DLD1 (cell line): ENCODE results near the gene CLDND1.

Experiments used
- in situ Hi-C: cut with HindIII; loops from 2 replicates; pipeline ENCODE4 v1.10.0; 2017; ENCODE audit warnings: low sequenced_read_pairs

The CLDND1 gene

DNA sequence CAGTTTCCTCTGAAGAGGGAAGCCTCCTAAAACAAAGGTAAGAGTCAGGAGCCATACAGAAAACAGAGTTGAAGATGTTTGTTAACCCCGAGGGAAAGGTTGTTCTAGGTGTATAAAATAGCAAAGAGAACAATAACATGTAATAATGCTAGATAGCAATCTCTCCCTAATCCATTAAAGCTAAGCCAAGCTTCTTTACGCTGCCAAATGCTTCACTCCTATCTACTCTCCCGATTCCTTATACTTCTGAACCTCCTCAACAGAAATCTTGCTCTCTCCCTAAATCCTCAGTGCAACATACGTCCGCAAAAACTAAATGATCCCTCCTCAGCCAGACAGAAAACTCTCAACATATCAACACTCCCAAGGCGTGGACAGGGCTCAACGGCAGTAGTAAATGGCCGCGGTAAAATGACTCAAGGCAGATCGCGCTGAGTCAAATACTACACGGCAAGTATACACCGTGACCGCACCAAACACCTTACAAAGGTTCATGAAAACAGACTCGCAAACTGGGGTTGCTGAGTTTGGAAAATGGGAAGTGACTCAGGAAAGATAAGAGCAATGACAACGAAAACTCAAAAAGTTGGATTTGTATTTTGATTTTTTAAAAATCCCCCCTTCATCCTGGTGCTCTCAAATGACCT lies 682 bp downstream of the CLDND1 start:
- in situ Hi-C loops = no loop called here

DNA sequence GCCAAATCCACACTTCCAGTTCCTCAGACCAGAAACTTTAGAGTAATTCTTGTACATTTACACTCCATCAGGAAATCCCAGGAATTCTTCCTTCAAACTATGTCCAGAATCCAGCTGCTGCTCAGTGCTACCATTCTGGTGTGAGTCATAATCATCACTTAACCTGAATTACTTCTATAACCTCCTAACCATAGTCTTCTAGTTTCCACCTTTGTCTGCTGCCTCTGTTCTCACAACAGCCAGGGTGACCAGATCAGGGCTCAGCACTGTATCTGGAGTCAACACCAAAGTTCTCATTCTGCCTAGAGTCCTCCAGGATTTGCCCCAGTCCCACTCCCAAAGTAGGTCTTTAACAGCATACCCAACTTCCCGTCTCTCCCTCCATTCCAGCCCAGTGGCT lies 3.4 kb downstream of the CLDND1 start:
- in situ Hi-C loops = no loop called here

DNA sequence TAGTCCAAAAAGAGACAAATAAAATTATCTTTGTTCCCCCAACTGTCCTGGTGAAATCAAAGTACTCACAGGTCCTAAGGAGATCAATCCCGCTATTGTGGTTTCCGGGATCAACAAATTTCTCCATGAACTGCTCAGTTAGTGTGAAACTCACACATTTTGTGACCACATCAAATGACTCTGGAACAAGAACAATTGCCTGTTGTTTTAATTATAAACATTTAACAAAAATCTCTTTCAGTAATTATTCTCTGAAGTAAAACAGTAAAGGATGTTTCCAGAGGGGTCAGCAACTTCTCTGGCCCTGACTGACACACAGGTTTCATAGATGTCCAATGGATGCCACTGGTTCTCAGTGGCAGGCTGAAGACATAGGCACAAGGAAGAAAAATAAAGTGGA lies 3.9 kb downstream of the CLDND1 start:
- in situ Hi-C loops = no loop called here

DNA sequence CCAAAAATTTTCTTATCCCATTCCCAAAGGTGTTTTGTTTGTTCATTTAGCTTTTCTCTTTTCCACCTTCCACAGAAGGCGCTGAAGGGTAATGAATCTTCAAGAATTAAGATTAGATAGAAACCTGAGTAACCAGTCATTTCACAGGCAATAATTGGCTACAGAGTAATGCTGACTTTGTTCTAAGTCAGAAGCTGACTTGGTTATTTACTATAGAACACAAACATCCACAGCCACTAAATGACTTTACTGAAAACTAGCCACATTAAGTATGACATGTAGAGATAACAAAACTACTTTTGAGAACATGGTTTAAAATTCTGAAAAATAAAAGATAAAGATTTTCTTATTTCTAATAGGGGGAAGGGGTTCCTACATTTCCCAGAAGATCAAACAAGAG lies 7.8 kb downstream of the CLDND1 start:
- in situ Hi-C loops = no loop called here

DNA sequence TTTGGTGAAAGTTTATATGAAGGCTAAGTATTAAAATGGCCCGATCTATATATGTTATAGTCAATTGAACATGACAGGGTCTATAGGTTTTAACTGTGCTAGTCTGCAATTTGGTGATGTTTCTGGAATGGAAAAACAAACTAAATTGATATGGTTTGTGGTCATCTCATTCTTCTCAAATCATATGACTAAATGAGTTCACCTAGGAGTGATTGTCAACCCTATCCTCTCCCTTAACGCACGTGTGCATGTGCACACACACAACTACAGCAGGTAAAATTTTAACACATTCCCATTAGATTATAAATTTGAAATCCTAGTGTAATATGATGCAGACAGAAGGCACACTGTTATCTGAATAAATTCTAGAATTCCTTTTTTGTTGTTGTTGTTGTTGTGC lies 9.0 kb downstream of the CLDND1 start:
- in situ Hi-C loops = no loop called here

DNA sequence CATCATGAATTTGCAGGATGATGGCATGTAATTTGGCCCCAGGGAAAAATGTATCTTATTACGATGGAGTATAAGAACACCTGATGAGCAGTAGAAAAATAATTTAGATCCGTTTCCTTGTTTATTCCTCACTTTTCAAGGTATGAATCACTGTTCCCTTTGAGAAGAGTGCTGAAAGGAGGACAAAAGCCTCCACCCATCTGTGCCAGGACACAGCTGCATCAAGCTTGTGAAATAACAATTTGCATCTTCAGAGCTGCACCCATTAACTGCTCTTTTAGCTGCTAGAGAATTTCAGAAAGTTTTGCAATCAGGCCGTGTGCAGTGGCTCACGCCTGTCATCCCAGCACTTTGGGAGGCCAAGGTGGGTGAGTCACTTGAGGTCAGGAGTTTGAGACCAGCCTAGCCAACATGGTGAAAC lies 9.6 kb downstream of the CLDND1 start:
- in situ Hi-C loops = no loop called here

DNA sequence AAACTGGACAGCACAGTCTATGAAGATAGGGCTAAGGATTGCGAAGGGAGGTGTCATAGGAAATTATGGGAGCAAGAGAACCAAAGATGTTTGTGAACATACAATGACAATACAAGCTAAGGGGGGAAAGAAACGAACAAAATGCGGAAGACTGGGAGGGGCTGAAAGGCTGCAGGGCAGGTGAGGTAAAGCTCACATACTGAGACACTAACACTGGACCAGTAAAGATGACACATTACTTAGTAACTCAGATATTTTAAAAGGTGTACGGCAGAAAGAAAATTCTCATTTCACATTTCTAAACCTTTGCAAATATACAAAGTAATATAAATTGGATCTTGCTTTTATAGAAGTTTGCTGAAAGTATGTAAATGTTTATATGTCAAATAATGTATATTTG lies 10.1 kb downstream of the CLDND1 start:
- in situ Hi-C loops = no loop called here

DNA sequence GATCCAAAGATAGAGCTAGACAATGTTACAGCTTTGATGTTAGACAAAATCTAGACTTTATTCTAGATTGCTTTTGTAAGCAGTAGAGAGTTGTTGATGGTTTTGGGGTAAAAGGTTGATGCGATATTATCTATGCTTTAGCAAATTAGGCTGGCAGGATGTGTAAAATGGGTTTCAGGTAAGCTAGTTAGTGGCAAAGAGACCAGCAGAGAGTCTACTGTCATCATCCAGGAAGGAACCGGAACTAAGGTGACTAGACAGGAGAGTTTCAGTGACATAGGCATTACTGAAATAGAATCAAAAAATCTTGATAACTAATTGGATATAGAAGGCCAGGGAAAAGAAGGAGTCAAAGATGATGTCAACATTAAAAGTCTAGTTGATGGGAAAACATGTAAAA lies 14.1 kb downstream of the CLDND1 start:
- in situ Hi-C loops = no loop called here

DNA sequence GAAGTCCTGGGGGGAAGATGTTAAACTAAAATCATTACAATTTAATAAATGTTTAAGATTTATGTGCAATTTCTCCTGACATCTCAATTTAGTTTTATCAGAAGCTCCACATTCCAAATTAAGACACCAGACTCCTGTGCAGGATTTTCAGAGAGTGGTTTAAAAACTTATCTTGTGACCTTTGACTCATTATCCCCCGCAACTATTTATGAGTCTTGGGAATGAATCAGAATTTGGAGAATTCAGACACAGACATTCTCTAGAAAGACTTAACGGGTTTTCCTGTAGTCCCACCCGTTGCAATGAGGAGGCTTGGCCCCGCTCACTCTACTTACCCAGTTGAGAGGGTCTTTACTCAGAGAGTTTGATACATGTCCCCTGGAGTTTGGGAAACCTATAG lies 18.2 kb downstream of the CLDND1 start:
- in situ Hi-C loops = no loop called here

DNA sequence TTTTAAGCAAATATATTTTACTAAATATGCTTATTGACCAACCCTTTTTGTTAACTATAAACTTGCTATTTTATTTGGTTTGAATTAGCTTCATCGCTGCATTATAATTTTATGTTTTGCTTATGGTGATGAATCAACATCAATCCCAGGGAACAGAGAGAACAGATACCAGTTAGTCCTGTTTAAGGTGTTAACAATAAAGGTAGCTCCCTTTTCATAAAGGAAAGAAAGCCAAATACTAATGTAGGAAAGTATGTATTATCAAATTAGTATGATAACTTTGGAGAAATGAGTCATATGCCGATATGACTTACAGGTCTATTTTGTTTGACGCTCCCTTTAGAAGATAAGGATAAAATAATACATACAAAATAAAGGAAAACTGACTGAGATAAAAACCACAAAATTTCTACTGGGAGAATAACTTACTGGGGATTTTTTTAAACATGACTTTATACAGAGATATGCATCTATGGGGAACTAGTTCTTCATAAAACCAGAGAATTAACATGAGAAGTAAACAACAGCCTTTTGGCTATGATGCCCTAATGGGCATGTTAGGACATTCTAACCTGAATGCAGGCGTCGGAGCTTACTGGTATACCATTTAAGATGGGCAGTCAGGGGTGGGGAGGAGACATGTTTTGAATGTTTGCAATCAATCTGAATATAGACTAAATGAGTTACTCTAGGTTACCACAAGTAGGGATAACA lies 20.7 kb downstream of the CLDND1 start:
- in situ Hi-C loops = no loop called here

DNA sequence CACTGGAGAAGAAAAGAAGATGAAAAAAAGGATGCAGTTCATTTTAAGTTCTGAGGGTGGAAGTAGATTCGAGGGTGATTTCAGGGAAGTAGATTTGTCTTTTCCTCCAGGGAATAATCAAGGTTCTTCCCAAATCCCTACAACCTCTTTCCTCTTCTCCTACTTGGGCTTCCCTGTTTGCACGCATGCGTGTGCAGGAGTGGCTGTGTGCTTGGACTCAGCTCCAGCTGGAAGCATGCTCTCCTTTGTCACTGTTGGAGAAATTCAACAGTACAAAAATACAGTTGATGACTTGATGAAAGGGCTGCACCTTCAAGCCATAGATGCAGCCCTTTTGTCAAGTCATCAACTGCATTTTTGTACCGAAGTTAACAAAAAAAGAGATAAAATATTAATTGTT lies 21.4 kb downstream of the CLDND1 start:
- in situ Hi-C loops = no loop called here

DNA sequence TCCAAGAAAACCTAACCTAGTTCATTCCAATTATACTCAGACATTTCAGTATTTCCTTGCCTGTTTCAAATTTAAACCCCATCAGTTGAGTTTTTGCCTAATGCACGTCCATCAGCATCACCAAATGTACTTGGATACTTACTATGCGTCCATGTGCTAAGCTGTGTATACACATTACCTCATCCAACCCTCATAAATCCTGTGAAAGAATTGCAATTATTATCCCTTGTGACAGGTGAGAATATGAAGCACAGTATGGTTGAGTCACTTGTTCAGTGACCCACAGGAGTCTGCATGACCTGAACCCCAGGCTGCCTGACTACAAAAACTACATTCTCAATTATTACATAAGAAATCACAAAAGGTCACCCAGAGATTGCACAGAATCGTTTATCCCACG lies 22.7 kb downstream of the CLDND1 start:
- in situ Hi-C loops = no loop called here

DNA sequence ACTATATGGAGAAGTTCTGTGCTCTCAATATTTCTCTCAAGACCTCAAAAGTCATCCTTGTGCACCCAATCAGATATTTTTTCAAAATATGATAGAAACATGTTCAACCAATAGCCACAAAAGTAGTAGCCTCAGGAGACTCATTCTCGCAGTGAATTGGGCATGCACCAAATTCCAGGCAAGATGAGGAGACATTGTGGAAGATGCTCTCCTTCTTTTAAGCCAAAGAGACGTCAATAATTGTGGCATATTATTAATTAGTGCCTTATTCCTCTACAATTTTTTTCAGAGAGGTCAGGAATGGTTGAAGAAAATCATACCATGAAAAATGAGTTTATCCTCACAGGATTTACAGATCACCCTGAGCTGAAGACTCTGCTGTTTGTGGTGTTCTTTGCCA lies 25.3 kb downstream of the CLDND1 start, which contains the start of gene OR5K2:
TSS of gene OR5K2 (plus strand) at position 301 of the 400 bp plus-strand sequence. CDS start at position 301, 0 bp downstream.
- in situ Hi-C loops = no loop called here

DNA sequence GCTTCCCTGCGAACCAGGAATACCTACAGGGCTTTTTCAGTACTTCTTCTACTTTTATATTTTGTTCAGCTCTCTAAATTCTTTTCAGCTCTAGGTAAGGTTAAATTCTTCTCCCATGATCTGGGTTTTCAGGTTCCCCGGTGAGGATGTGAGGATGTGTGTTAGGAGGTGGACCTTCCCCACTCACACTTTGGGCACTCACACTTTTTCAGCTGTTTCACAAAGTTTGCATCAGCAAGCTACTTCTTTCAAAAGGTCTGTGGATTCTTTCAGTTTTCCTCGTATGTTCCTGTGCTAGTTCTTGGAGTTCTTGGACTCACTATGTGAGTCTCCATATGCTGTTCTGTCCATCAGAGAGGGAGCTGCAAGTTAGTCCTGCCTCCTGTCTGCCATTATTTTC lies 39.1 kb downstream of the CLDND1 start:
- in situ Hi-C loops = no loop called here

DNA sequence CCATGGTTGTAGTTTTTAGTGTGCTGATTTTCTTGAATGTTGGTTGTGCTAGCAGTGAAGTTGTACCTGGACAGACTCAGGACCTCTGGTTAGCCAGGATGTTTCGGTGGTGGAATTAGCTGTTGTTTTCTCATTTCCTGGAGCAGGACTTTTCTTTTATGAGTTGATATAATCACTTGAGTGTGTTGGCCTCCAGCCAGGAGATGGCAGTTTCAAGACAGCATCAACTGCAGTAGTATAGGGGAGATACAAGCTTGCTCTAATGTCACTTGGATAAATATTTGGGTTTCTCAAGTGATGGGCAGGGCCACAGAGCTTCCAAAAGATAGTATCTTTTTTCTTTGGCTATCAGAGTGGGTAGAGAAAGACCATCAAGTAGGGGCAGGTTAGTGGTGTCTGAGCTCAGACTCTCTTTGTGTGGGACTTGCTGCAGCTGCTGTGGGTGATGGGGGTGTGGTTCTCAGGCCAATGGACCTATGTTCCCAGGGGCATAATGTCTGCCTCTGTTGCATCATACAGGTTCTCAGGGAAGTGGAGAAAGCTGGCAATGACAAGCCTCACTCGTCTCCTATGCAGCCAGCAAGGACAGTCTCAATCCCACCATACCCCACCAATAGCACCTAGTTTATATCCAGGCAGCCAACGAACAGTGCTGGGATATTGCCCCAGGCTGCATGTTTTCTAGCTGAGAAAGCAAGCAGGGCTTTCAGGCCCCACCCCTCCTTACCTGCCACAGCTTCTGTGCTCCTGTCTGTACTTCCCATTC lies 39.8 kb downstream of the CLDND1 start:
- in situ Hi-C loops = no loop called here
